ENCODE measurements around the gene ADAM19.

- TF ChIP-seq, protein P1, sequence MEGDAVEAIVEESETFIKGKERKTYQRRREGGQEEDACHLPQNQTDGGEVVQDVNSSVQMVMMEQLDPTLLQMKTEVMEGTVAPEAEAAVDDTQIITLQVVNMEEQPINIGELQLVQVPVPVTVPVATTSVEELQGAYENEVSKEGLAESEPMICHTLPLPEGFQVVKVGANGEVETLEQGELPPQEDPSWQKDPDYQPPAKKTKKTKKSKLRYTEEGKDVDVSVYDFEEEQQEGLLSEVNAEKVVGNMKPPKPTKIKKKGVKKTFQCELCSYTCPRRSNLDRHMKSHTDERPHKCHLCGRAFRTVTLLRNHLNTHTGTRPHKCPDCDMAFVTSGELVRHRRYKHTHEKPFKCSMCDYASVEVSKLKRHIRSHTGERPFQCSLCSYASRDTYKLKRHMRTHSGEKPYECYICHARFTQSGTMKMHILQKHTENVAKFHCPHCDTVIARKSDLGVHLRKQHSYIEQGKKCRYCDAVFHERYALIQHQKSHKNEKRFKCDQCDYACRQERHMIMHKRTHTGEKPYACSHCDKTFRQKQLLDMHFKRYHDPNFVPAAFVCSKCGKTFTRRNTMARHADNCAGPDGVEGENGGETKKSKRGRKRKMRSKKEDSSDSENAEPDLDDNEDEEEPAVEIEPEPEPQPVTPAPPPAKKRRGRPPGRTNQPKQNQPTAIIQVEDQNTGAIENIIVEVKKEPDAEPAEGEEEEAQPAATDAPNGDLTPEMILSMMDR (IDR thresholded peaks at IDR 0.05) = no peak
- TF ChIP-seq POLR2A (IDR thresholded peaks at IDR 0.05) = no peak
Observed at GRCh38 chr5:157484768-157485167, 90.8 kb downstream of the ADAM19 start.
